Neural progenitor cell (in vitro differentiated cells): Measurements from ENCODE around the gene EVL. TPM values are rescaled to one million over a fixed set of nuclear protein-coding genes. Genes with fewer than 3 reads are reported as not detected.

ENCODE experiments used
- DNase-seq: peaks from one replicate; pipeline ENCODE4 v3.0.0-alpha.2; 2016; ENCODE audit warnings: low spot score
- H2AFZ ChIP-seq: fragments of 200-600 bp; sonication (generic); replicated peaks from 2 replicates; pipeline ENCODE4 v1.6.1; 2016; ENCODE audit warnings: antibody characterized with exemption
- H3F3A ChIP-seq: fragments of 200-600 bp; sonication (generic); 2 replicates; pipeline ENCODE4 v1.6.1; 2016; ENCODE audit warnings: antibody characterized with exemption, low read depth
- H3K27ac ChIP-seq: fragments of 200-600 bp; sonication (generic); 2 replicates; pipeline ENCODE4 v1.5.1; 2016; ENCODE audit warnings: mild to moderate bottlenecking
- H3K27me3 ChIP-seq: fragments of 200-600 bp; sonication (generic); 2 replicates; pipeline ENCODE4 v1.6.1; 2016; ENCODE audit warnings: mild to moderate bottlenecking, moderate library complexity
- H3K36me3 ChIP-seq: fragments of 200-600 bp; sonication (generic); 2 replicates; pipeline ENCODE4 v1.5.1; 2016
- H3K4me1 ChIP-seq: fragments of 200-600 bp; sonication (generic); 2 replicates; pipeline ENCODE4 v1.6.1; 2016; ENCODE audit warnings: mixed run types
- H3K4me2 ChIP-seq: fragments of 200-600 bp; sonication (generic); 2 replicates; pipeline ENCODE4 v1.6.1; 2016
- H3K4me3 ChIP-seq: fragments of 200-600 bp; sonication (generic); 2 replicates; pipeline ENCODE4 v1.5.1; 2016
- H3K79me2 ChIP-seq: fragments of 200-600 bp; sonication (generic); 2 replicates; pipeline ENCODE4 v1.6.1; 2016; ENCODE audit warnings: low read depth
- H3K9ac ChIP-seq: fragments of 200-600 bp; sonication (generic); 2 replicates; pipeline ENCODE4 v1.6.1; 2016
- H3K9me3 ChIP-seq: fragments of 200-600 bp; sonication (generic); 2 replicates; pipeline ENCODE4 v1.5.1; 2016; ENCODE audit warnings: low read depth
- H4K20me1 ChIP-seq: fragments of 200-600 bp; sonication (generic); 2 replicates; pipeline ENCODE4 v1.6.1; 2016; ENCODE audit warnings: low read depth
- H3K27ac Mint-ChIP-seq: 3 replicates; pipeline ENCODE4 v1.8.0; 2021; ENCODE audit warnings: mixed read lengths
- H3K27me3 Mint-ChIP-seq: 2 replicates; pipeline ENCODE4 v1.8.0; 2022; ENCODE audit warnings: low read depth, mild to moderate bottlenecking, inconsistent platforms, moderate library complexity, mixed read lengths; ENCODE audit not compliant: insufficient read depth
- H3K36me3 Mint-ChIP-seq: 3 replicates; pipeline ENCODE4 v1.8.0; 2021; ENCODE audit warnings: mixed read lengths
- H3K4me1 Mint-ChIP-seq: 3 replicates; pipeline ENCODE4 v1.8.0; 2021; ENCODE audit warnings: mixed read lengths
- H3K4me3 Mint-ChIP-seq: 3 replicates; pipeline ENCODE4 v1.8.0; 2021; ENCODE audit warnings: mild to moderate bottlenecking, moderate library complexity, mixed read lengths
- H3K9me3 Mint-ChIP-seq: 3 replicates; pipeline ENCODE4 v1.8.0; 2020; ENCODE audit warnings: mixed read lengths
- EZH2 ChIP-seq: fragments of 200-600 bp; sonication (generic); IDR thresholded peaks from 2 replicates; pipeline ENCODE4 v1.6.1; 2017; ENCODE audit warnings: antibody characterized with exemption, mild to moderate bottlenecking, moderate library complexity
- EZH2phosphoT487 ChIP-seq: fragments of 200-600 bp; sonication (generic); IDR thresholded peaks from 2 replicates; pipeline ENCODE4 v1.6.1; 2017; ENCODE audit warnings: antibody characterized with exemption
- total RNA-seq: library from RNA; depleted of rRNA; stranded (reverse); fragments of >200 nt; gene quantifications from 2 replicates; pipeline ENCODE4 v1.2.3, GENCODE V29; 2015; ENCODE audit warnings: low replicate concordance
- TF ChIP-seq, protein P1 (sequence below): fragments of 200-600 bp; sonication (generic); IDR thresholded peaks from 2 replicates; pipeline ENCODE4 v1.5.1; 2017; ENCODE audit warnings: antibody characterized with exemption, mild to moderate bottlenecking

Gene EVL
- total RNA-seq, 1 donor from 2014 or later, result 49.2 TPM

DNA sequence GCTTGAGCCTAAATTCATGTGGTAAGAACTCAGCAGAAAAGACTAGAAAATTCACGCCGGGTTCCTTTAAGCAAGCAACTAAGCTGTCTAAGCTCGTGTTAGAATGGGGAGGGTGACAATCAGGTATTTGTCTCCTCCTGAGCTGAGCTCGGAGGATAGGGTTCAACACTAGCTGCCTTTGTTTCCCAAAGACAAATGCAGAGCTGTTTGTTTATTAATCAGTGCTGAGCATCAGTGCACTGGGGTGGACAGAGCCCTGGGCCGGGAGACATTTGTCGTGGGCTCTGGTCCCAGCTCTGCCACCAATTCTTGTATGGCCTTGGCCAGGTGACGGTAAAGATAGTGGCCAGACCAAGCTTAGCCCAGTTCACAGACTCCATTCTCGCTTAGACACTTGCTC is 50.5 kb downstream of the EVL start:
- no peak overlapping the region for H3K4me2 ChIP-seq
- no peaks in the 10 kb centered on the region for H3K36me3 ChIP-seq
- H3K9ac ChIP-seq, result no peak overlapping the region
- Mint-ChIP-seq H3K4me1 (peaks cover 24% of the 10 kb centered on the region), H3K36me3 (peaks cover 4% of the 10 kb centered on the region), H3K27me3 (peaks cover 5% of the 10 kb centered on the region), H3K27ac (no peak overlapping the region), H3K4me3 (no peak overlapping the region), H3K9me3 (no peaks in the 10 kb centered on the region)
- no peaks in the 10 kb centered on the region for H3K27me3 ChIP-seq
- H2AFZ ChIP-seq, result no peak overlapping the region
- H3K4me1 ChIP-seq, result peaks cover 13% of the 10 kb centered on the region
- H3K4me3 ChIP-seq, result no peak overlapping the region
- no peaks in the 10 kb centered on the region for H3F3A ChIP-seq
- peaks cover 24% of the 10 kb centered on the region for H4K20me1 ChIP-seq
- H3K9me3 ChIP-seq, result no peaks in the 10 kb centered on the region
- H3K27ac ChIP-seq, result no peak overlapping the region
- TF ChIP-seq EZH2, result no peak
- no peak for TF ChIP-seq EZH2phosphoT487
- TF ChIP-seq, protein P1, sequence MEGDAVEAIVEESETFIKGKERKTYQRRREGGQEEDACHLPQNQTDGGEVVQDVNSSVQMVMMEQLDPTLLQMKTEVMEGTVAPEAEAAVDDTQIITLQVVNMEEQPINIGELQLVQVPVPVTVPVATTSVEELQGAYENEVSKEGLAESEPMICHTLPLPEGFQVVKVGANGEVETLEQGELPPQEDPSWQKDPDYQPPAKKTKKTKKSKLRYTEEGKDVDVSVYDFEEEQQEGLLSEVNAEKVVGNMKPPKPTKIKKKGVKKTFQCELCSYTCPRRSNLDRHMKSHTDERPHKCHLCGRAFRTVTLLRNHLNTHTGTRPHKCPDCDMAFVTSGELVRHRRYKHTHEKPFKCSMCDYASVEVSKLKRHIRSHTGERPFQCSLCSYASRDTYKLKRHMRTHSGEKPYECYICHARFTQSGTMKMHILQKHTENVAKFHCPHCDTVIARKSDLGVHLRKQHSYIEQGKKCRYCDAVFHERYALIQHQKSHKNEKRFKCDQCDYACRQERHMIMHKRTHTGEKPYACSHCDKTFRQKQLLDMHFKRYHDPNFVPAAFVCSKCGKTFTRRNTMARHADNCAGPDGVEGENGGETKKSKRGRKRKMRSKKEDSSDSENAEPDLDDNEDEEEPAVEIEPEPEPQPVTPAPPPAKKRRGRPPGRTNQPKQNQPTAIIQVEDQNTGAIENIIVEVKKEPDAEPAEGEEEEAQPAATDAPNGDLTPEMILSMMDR, result no peak
- H3K79me2 ChIP-seq, result no peaks in the 10 kb centered on the region
- no peak for DNase-seq

DNA sequence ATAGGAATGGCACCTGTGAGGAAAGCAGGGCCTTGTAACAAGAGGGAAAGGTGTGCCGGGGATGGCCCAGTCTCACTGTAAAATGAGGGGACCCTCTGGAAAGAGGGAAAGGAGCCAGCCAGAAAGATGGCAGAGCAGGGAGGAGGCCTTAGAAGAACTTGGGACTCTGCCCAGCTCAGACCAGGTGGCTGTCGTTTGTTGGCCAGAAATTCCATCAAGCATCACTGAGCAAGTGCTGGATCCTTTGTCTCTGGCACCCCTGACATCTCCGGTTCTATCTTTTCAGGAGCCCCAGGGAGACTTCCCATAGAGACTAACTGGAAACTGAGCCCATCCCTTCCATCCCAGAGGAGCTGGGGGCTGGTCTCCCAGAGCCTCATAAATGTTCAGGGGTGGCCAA is 50.9 kb downstream of the EVL start:
- H3K9me3 ChIP-seq, result no peaks in the 10 kb centered on the region
- H3K27me3 ChIP-seq, result no peaks in the 10 kb centered on the region
- Mint-ChIP-seq H3K36me3 (peaks cover 4% of the 10 kb centered on the region), H3K4me3 (no peak overlapping the region), H3K9me3 (no peaks in the 10 kb centered on the region), H3K27ac (no peak overlapping the region), H3K27me3 (peaks cover 5% of the 10 kb centered on the region), H3K4me1 (peaks cover 24% of the 10 kb centered on the region)
- no peaks in the 10 kb centered on the region for H3F3A ChIP-seq
- H3K4me1 ChIP-seq, result peaks cover 13% of the 10 kb centered on the region
- peaks cover 24% of the 10 kb centered on the region for H4K20me1 ChIP-seq
- no peak for TF ChIP-seq EZH2phosphoT487
- H3K79me2 ChIP-seq, result no peaks in the 10 kb centered on the region
- H3K36me3 ChIP-seq, result no peaks in the 10 kb centered on the region
- H3K4me2 ChIP-seq, result no peak overlapping the region
- no peak overlapping the region for H3K4me3 ChIP-seq
- no peak for DNase-seq
- no peak overlapping the region for H2AFZ ChIP-seq
- H3K27ac ChIP-seq, result no peak overlapping the region
- no peak overlapping the region for H3K9ac ChIP-seq

DNA sequence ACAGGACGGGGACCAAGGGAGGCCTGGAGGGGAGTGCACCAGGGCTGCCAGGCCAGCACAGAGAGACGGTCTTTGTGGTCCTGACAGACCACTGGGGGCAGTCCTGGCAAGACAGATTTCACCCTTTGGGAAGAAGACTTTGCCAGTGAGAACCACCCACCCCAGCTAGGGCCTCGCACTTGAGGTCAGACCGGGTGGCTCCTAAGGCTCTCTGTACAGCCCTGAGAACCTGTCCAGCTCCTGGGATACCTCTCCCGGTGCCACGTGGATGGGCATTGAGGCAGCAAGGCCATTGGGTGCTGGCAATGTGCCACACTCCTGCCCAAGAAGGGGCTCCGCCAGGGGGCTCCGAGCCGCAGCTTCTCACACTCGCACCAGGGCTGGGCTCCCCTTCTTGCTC is 51.8 kb downstream of the EVL start:
- peaks cover 24% of the 10 kb centered on the region for H3K4me1 Mint-ChIP-seq
- no peaks in the 10 kb centered on the region for H3K9me3 ChIP-seq
- no peak overlapping the region for H3K4me2 ChIP-seq
- no peaks in the 10 kb centered on the region for H3K27me3 ChIP-seq
- no peak overlapping the region for H3K4me3 ChIP-seq
- no peaks in the 10 kb centered on the region for H3K9me3 Mint-ChIP-seq
- no peaks in the 10 kb centered on the region for H3K36me3 ChIP-seq
- H3K4me3 Mint-ChIP-seq, result no peak overlapping the region
- peaks cover 5% of the 10 kb centered on the region for H3K27me3 Mint-ChIP-seq
- H3K79me2 ChIP-seq, result no peaks in the 10 kb centered on the region
- peaks cover 22% of the 10 kb centered on the region for H4K20me1 ChIP-seq
- H3K9ac ChIP-seq, result no peak overlapping the region
- no peaks in the 10 kb centered on the region for H3F3A ChIP-seq
- H2AFZ ChIP-seq, result no peak overlapping the region
- H3K27ac ChIP-seq, result no peak overlapping the region
- TF ChIP-seq EZH2 (no peak), EZH2phosphoT487 (no peak)
- TF ChIP-seq, protein P1, result no peak
- peaks cover 4% of the 10 kb centered on the region for H3K36me3 Mint-ChIP-seq
- H3K27ac Mint-ChIP-seq, result no peak overlapping the region
- H3K4me1 ChIP-seq, result peaks cover 13% of the 10 kb centered on the region
- no peak for DNase-seq

DNA sequence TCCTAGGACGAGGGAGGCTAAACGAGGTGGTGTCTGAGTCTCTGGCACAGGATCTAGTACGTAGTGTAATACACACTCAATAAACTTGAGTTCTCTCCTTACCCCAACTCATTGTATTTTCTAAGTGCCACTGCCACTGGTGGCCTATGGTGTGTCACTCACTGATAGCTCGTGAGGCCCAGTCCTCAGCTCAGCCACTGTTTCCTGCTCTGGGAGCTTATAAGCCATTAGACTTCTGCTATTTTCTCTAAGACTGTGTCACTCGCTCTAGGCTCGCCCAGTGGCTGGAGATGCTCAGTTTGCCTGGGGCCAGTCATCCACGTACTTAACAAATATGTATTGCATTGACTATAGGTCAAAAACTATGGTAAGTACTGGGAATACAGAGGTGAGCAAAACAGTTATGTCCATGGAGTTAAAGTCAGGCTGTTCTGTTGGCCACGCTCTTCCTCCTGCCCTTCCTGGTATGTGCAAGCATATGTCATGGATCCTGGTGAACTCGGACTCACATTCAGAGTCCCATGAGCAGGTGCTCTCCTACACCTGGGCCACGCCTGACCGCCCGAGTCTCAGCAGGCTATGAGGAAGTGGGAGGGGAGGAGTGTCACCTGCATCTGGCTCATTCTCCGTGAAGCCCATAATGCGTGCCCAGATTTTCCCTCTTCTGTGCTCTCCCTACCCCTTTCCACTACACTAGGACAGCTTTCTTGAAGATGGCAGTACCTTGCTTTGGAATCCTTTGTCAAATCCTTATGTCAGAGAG is 52.6 kb downstream of the EVL start:
- no peaks in the 10 kb centered on the region for H3F3A ChIP-seq
- no peak overlapping the region for H3K4me3 Mint-ChIP-seq
- H3K36me3 ChIP-seq, result no peaks in the 10 kb centered on the region
- H3K27me3 ChIP-seq, result no peaks in the 10 kb centered on the region
- H3K4me3 ChIP-seq, result no peak overlapping the region
- H3K9me3 ChIP-seq, result no peaks in the 10 kb centered on the region
- peaks cover 5% of the 10 kb centered on the region for H3K27me3 Mint-ChIP-seq
- H4K20me1 ChIP-seq, result peaks cover 16% of the 10 kb centered on the region
- no peak overlapping the region for H3K4me2 ChIP-seq
- H3K9ac ChIP-seq, result no peak overlapping the region
- peaks cover 13% of the 10 kb centered on the region for H3K4me1 ChIP-seq
- no peak for TF ChIP-seq EZH2
- DNase-seq, result no peak
- H3K36me3 Mint-ChIP-seq, result peaks cover 4% of the 10 kb centered on the region
- no peaks in the 10 kb centered on the region for H3K79me2 ChIP-seq
- no peak overlapping the region for H3K27ac ChIP-seq
- H3K4me1 Mint-ChIP-seq, result peaks cover 17% of the 10 kb centered on the region
- H3K9me3 Mint-ChIP-seq, result no peaks in the 10 kb centered on the region
- no peak overlapping the region for H2AFZ ChIP-seq
- no peak overlapping the region for H3K27ac Mint-ChIP-seq
